SK-N-MC (cell line): ENCODE data around the gene C10orf95.

Experiments
- DNase-seq: peaks from one replicate; pipeline ENCODE4 v3.0.0-alpha.2; 2011; ENCODE audit warnings: low read depth, low spot score
- H3K27ac ChIP-seq: fragments of 200-600 bp; sonication (generic); 2 replicates; pipeline ENCODE4 v1.5.1; 2016; ENCODE audit warnings: mixed run types
- H3K36me3 ChIP-seq: fragments of 200-600 bp; sonication (generic); 2 replicates; pipeline ENCODE4 v1.6.1; 2017; ENCODE audit warnings: antibody characterized with exemption, low read length, mixed read lengths; ENCODE audit not compliant: insufficient read depth
- H3K4me3 ChIP-seq: fragments of 200-600 bp; sonication (generic); 2 replicates; pipeline ENCODE4 v1.5.1; 2016
- H3K9ac ChIP-seq: fragments of 200-600 bp; sonication (generic); 2 replicates; pipeline ENCODE4 v1.8.0; 2017; ENCODE audit warnings: mixed run types, mixed read lengths; ENCODE audit not compliant: insufficient read length
- H3K9me3 ChIP-seq: fragments of 200-600 bp; sonication (generic); 2 replicates; pipeline ENCODE4 v1.6.1; 2017; ENCODE audit warnings: low read depth, mild to moderate bottlenecking, antibody characterized with exemption, low read length, moderate library complexity, mixed read lengths
- EZH2 ChIP-seq: fragments of 200-600 bp; sonication (generic); IDR thresholded peaks from one replicate; pipeline ENCODE4 v1.6.1; 2017; ENCODE audit warnings: antibody characterized with exemption
- FOXP2 ChIP-seq: optimal IDR thresholded peaks from 2 replicates; pipeline ENCODE3; 2011; ENCODE audit warnings: mild to moderate bottlenecking, moderate library complexity; ENCODE audit not compliant: insufficient read depth; ENCODE audit errors: extremely low read length, control extremely low read depth
- POLR2AphosphoS5 ChIP-seq: IDR thresholded peaks from 2 replicates; pipeline ENCODE4 v1.6.1; 2012; ENCODE audit warnings: mild to moderate bottlenecking, low read depth, low read length, borderline replicate concordance

C10orf95 gene

DNA sequence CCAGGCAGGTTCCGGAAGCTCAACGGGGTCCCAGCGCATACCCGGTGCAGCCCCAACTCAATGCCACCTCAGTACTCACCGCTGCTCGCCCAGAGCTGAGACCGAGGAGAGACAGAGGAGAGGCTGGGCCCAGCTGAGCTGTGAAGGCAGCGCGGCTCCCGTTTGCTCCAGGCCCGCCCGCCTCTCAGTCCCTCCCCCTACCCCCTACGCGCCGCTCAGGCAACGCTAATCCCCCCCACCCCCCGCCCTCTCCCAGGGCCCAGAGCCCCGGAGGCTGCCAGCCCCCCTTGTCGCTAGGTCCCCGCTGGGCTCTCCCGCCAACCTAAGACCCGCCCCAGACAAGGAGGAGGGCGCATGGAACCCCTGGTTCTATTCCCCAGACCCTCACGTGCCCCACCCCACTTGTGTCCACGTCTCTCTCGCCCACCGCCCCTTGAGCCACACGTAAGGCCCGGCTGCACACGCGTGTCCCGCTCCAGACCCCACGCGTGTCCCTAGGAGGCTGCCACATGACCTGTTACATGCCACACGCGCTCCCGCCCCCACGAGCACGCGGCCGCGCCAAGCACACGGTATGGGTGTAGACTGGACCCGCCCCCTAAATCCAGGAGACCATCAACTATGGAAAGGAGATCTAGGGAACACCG is 32.6 kb downstream of the C10orf95 start, which contains the start of gene PSD:
Gene PSD (minus strand): TSS at position 164 of the 647 bp plus-strand sequence. CDS start 1,747 bp downstream, outside the sequence.
- Histone ChIP-seq H3K36me3 (no peaks in the 10 kb centered on the region), H3K9ac (no peak within 1 kb of the TSS), H3K4me3 (peak within 1 kb of the TSS; percentile 90), H3K9me3 (no peaks in the 10 kb centered on the region), H3K27ac (no peak within 1 kb of the TSS)
- no peak for DNase-seq
- no peak for TF ChIP-seq EZH2
- TF ChIP-seq FOXP2: no peak

DNA sequence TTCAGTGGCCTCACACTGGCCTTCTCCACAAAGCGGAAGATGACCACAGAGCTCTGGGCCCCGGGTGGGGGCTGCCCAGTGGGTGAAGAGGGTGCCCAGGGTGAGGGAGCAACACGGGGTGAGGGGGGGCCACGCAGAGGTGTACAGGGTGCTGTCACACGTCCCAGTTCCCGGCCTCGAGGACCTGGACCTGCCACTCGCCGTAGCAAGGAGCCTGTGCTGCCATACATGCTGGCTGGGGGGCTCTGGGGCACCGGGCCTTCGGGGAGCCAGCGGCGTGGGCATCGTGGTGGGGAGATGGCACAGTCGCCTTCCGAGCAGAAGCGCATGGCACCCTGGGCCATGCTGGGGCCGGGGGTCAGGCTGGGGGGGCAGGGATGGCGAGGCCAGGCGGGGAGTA is 34.6 kb downstream of the C10orf95 start:
- no peak for DNase-seq
- TF ChIP-seq POLR2AphosphoS5 (no peak), FOXP2 (no peak)
- Histone ChIP-seq H3K4me3 (no peak overlapping the region), H3K36me3 (no peaks in the 10 kb centered on the region), H3K9me3 (no peaks in the 10 kb centered on the region), H3K27ac (no peak overlapping the region), H3K9ac (no peak overlapping the region)

- TF ChIP-seq EZH2: no peak
- no peak for TF ChIP-seq POLR2AphosphoS5
- no peak for TF ChIP-seq FOXP2
- no peak overlapping the region for H3K4me3 ChIP-seq
- H3K36me3 ChIP-seq: no peaks in the 10 kb centered on the region
- H3K9me3 ChIP-seq: no peaks in the 10 kb centered on the region
- H3K9ac ChIP-seq: no peak overlapping the region
- no peak for DNase-seq
- no peak overlapping the region for H3K27ac ChIP-seq
These were observed 35.1 kb downstream of the C10orf95 start for GRCh38 chr10:102416283-102416682.

GRCh38 chr10:102414749-102415148 is 36.6 kb downstream of the C10orf95 start:
- Histone ChIP-seq H3K9me3 (no peaks in the 10 kb centered on the region), H3K36me3 (no peaks in the 10 kb centered on the region), H3K27ac (no peak overlapping the region), H3K4me3 (no peak overlapping the region), H3K9ac (no peak overlapping the region)
- no peak for TF ChIP-seq EZH2
- no peak for TF ChIP-seq FOXP2
- TF ChIP-seq POLR2AphosphoS5: no peak
- DNase-seq: no peak

DNA sequence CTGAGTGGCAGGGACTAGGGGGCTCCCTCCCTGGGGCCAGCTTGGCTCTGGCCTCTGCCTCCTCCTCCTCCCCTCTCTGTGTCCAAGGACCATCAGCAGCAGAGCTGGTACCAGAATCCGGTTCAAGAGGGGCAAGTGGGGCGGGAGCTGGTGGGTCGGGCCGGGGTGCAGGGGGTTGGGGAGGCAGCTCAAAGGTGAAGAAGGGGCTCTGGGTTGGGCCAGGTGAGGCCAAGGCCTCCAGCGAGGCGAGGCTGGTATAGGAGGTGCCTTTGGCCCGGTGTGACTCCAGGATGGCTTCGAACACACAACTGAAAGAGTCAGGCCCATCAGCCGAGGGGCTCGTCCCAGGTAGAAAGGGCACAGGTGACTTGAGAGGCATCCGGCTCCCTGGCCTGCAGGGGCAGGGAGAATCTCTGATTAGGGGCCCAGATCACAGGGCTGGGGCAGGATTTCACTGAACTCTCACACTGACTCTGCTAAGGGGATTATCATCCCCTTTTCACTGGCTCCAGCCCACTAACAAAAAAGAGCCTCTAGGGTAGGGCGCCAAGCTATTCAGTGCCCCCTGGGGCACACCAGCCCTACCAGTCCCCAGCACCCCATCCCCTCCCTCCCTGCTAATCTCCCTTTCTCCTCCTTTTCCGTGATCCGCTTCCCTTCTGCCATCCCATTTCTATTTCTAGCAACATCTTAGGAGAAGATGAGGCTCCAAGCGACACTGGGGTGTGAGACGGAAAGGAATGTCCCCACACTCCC is 37.4 kb downstream of the C10orf95 start:
- no peak for DNase-seq
- TF ChIP-seq FOXP2: no peak
- TF ChIP-seq POLR2AphosphoS5: no peak
- TF ChIP-seq EZH2: no peak
- Histone ChIP-seq H3K4me3 (no peak overlapping the region), H3K9ac (no peak overlapping the region), H3K27ac (no peak overlapping the region), H3K9me3 (no peaks in the 10 kb centered on the region), H3K36me3 (no peaks in the 10 kb centered on the region)

DNA sequence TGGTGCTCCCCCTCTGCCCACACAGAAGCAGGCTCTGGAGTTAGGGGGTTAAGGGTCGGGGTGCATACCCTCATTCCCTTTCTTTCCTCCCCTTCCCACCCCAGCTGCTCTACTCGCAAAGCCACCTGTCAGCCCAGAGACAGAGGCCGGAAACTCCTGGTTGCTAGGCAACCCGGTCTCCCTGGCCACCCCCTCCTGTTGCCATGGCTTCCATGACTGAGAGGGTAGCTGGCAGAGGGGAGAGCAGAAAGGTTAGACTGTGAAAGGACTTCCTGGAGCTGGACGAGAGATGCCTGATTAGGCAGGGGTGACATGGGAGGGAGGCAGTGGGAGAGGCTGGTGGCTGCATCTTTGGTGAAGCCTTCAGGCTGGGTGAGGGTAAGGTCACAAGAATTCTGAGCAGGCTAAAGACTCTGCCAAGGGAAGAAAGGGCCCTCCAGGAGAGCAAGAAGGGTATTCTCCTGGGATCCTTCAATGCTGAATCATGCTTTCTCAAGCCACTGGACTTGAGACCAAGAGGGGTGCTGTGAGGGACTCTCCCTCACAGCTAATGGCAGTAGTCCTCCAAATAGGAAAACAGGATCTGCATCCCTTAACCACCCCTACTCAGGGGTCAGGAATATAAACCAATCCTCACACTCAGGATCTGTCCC is 38.2 kb downstream of the C10orf95 start:
- Histone ChIP-seq H3K9ac (no peak overlapping the region), H3K36me3 (no peaks in the 10 kb centered on the region), H3K9me3 (no peaks in the 10 kb centered on the region), H3K4me3 (no peak overlapping the region), H3K27ac (no peak overlapping the region)
- no peak for DNase-seq
- TF ChIP-seq POLR2AphosphoS5: no peak
- no peak for TF ChIP-seq EZH2
- no peak for TF ChIP-seq FOXP2

GRCh38 chr10:102412293-102412692 is 39.0 kb downstream of the C10orf95 start:
- no peak for TF ChIP-seq EZH2
- no peak for TF ChIP-seq FOXP2
- no peak for TF ChIP-seq POLR2AphosphoS5
- Histone ChIP-seq H3K9ac (no peak overlapping the region), H3K4me3 (no peak overlapping the region), H3K9me3 (no peaks in the 10 kb centered on the region), H3K27ac (no peak overlapping the region), H3K36me3 (no peaks in the 10 kb centered on the region)
- no peak for DNase-seq

DNA sequence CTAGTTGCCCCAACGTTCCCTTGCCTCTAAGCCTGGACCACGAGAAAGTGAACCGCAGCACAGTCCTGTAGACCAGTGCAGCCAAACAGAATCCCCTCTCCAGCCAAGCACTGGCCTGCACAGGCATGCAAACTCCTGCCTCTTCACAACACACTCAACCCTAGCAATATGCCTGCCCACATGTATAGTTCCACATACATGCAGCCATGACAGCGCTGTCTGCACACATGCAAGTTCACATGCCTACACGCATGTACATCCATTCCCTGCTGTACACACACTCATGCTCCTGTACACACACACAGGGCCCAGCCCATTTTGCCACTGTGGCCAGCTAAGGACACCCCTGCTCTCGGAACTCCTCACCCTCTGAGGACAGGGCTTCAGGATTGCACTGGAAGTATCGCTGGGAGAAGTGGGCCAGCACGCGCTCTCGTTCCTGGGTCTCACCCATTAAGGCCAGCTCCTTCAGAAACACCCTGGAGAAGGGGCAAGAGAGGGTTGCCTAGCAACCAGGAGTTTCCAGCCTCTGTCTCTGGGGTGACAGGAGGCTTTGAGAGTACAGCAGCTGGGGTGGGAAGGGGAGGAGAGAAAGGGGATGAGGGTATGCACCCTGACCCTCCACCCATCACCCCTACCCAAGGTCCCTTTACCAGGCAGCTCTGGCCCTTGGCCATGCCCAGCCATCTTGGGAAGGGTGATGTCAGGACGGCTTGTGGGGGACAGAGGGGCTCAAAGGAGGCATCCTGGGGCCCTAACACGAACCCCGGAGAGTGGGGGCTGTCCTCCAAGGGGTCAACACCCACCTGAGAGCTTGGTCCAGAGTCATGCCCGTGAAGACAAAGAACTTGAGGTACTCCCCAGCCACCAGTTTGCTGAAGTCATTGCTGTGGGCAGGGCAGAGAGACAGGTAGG is 39.7 kb downstream of the C10orf95 start:
- TF ChIP-seq EZH2 (no peak), POLR2AphosphoS5 (no peak), FOXP2 (no peak)
- Histone ChIP-seq H3K27ac (no peak overlapping the region), H3K36me3 (no peaks in the 10 kb centered on the region), H3K9me3 (no peaks in the 10 kb centered on the region), H3K4me3 (no peak overlapping the region), H3K9ac (no peak overlapping the region)
- DNase-seq: no peak
